H1 (cell line): ENCODE measurements around the gene TRNAU1AP. TPM values are rescaled to one million over a fixed set of nuclear protein-coding genes. Genes with fewer than 3 reads are reported as not detected.

ENCODE experiments used
- CTCF ChIA-PET: fragments of 300-600 bp; sonication (Branson Sonifier 250); formaldehyde crosslinking; loops from one replicate; lab custom pipeline; 2021; ENCODE audit not compliant: partially characterized antibody; lab: Charles Lee
- POLR2A ChIA-PET: fragments of 300-600 bp; sonication (Branson Sonifier 250); formaldehyde crosslinking; loops from one replicate; lab custom pipeline; 2021; ENCODE audit warnings: inconsistent platforms; ENCODE audit not compliant: partially characterized antibody; lab: Charles Lee
- DNase-seq, 2 experiments: peaks; one replicate each; pipeline versions ENCODE4 v3.0.0 to v3.0.0-alpha.2; 2010 to 2022; ENCODE audit warnings: low spot score in 2 of 2, low read depth in 1 of 2, mixed read lengths in 1 of 2
- FAIRE-seq: peaks from 2 replicates; lab custom pipeline; 2011; peaks lifted over from hg19 to GRCh38; lab: Jason Lieb, UNC
- H2AFZ ChIP-seq: 2 replicates; pipeline ENCODE4 v1.8.1; 2012; ENCODE audit warnings: low read length, inconsistent platforms
- H2AK5ac ChIP-seq: 2 replicates; pipeline ENCODE4 v1.6.1; 2013; ENCODE audit warnings: low read depth, low read length
- H2BK120ac ChIP-seq: replicated peaks from 2 replicates; pipeline ENCODE3; 2013; ENCODE audit warnings: low read depth, low read length, inconsistent platforms
- H2BK12ac ChIP-seq: 2 replicates; pipeline ENCODE4 v1.6.1; 2013; ENCODE audit warnings: low read depth, low read length
- H2BK15ac ChIP-seq: 2 replicates; pipeline ENCODE4 v1.6.1; 2013; ENCODE audit warnings: low read length
- H2BK20ac ChIP-seq: 2 replicates; pipeline ENCODE4 v1.6.1; 2013; ENCODE audit warnings: low read length
- H2BK5ac ChIP-seq: 2 replicates; pipeline ENCODE4 v1.6.1; 2013; ENCODE audit warnings: low read depth, low read length
- H3K14ac ChIP-seq: 2 replicates; pipeline ENCODE4 v1.6.1; 2013; ENCODE audit warnings: inconsistent platforms; ENCODE audit not compliant: insufficient read length
- H3K18ac ChIP-seq: 2 replicates; pipeline ENCODE4 v1.6.1; 2013; ENCODE audit warnings: low read length; ENCODE audit errors: extremely low read depth
- H3K23ac ChIP-seq: 2 replicates; pipeline ENCODE4 v1.6.1; 2013; ENCODE audit warnings: inconsistent platforms; ENCODE audit not compliant: insufficient read length
- H3K23me2 ChIP-seq: 2 replicates; pipeline ENCODE4 v1.6.1; 2013; ENCODE audit warnings: low read depth, low read length
- H3K27ac ChIP-seq: 2 replicates; pipeline ENCODE4 v1.6.1; 2011; ENCODE audit warnings: low read depth, low read length, inconsistent platforms
- H3K27me3 ChIP-seq, 4 experiments: replicated peaks in 1 of 4; 1 replicate in 1 of 4; 2 replicates in 3 of 4; pipeline versions ENCODE4 v1.6.1 to v1.8.1; 2011 to 2013; ENCODE audit warnings: low read length in 3 of 4, mild to moderate bottlenecking in 3 of 4, inconsistent platforms in 2 of 4, mixed read lengths in 2 of 4, moderate library complexity in 1 of 4; ENCODE audit not compliant: control insufficient read depth in 3 of 4, insufficient read depth in 3 of 4; ENCODE audit errors: extremely low read depth in 1 of 4
- H3K36me3 ChIP-seq, 4 experiments: 2 replicates each; pipeline versions ENCODE4 v1.6.1 to v1.8.1; 2011 to 2013; ENCODE audit warnings: mild to moderate bottlenecking in 4 of 4, low read length in 3 of 4, moderate library complexity in 2 of 4, control low read depth in 1 of 4, inconsistent platforms in 1 of 4; ENCODE audit not compliant: insufficient read depth in 4 of 4, control insufficient read depth in 2 of 4
- H3K4ac ChIP-seq: replicated peaks from 2 replicates; pipeline ENCODE3; 2013; ENCODE audit warnings: low read length, low read depth, mixed read lengths, inconsistent platforms; ENCODE audit not compliant: insufficient read length
- H3K4me1 ChIP-seq, 4 experiments: replicated peaks in 1 of 4; 1 replicate in 1 of 4; 2 replicates in 3 of 4; pipeline versions ENCODE4 v1.6.1 to v1.8.1; 2011 to 2013; ENCODE audit warnings: low read length in 3 of 4, inconsistent platforms in 2 of 4, mixed read lengths in 1 of 4; ENCODE audit not compliant: insufficient read depth in 4 of 4, control insufficient read depth in 3 of 4
- H3K4me2 ChIP-seq, 2 experiments: 2 replicates each; pipeline versions ENCODE4 v1.6.1 to v1.8.1; 2011 to 2013; ENCODE audit warnings: low read depth in 2 of 2, low read length in 2 of 2, control low read depth in 1 of 2, inconsistent platforms in 1 of 2, mild to moderate bottlenecking in 1 of 2; ENCODE audit not compliant: insufficient read depth in 1 of 2
- H3K4me3 ChIP-seq, 4 experiments: fragments of 200-600, 300-600 bp in 1 of 4; sonication (generic), shearing (Covaris generic), sonication (Bioruptor Twin) in 1 of 4; 2 replicates each; pipeline versions ENCODE4 v1.5.1 to v1.8.1; 2011 to 2016; ENCODE audit warnings: low read length in 4 of 4, low read depth in 3 of 4, control low read depth in 2 of 4, inconsistent platforms in 2 of 4, mild to moderate bottlenecking in 2 of 4, mixed read lengths in 1 of 4, moderate library complexity in 1 of 4; ENCODE audit not compliant: insufficient read depth in 2 of 4; ENCODE audit errors: extremely low read depth in 1 of 4
- H3K56ac ChIP-seq: replicated peaks from 2 replicates; pipeline ENCODE3; 2013; ENCODE audit warnings: low read depth, mild to moderate bottlenecking, mixed read lengths, low read length, inconsistent platforms; ENCODE audit not compliant: insufficient read length
- H3K79me1 ChIP-seq: 2 replicates; pipeline ENCODE4 v1.6.1; 2013; ENCODE audit warnings: low read depth, low read length, control low read depth
- H3K79me2 ChIP-seq, 2 experiments: 2 replicates each; pipeline versions ENCODE4 v1.6.1 to v1.8.1; 2012 to 2013; ENCODE audit warnings: low read length in 2 of 2, mild to moderate bottlenecking in 2 of 2, inconsistent platforms in 1 of 2; ENCODE audit not compliant: insufficient read depth in 2 of 2, control insufficient read depth in 1 of 2
- H3K9ac ChIP-seq, 4 experiments: replicated peaks in 1 of 4; 1 replicate in 1 of 4; 2 replicates in 3 of 4; pipeline versions ENCODE4 v1.6.1 to v1.8.1; 2011 to 2013; ENCODE audit warnings: low read depth in 3 of 4, low read length in 3 of 4, control low read depth in 2 of 4, mild to moderate bottlenecking in 2 of 4, moderate library complexity in 2 of 4, inconsistent platforms in 1 of 4; ENCODE audit errors: extremely low read depth in 1 of 4
- H3K9me3 ChIP-seq, 2 experiments: 2 replicates each; pipeline versions ENCODE4 v1.6.1 to v1.8.1; 2012 to 2013; ENCODE audit warnings: mild to moderate bottlenecking in 2 of 2, moderate library complexity in 2 of 2, control low read depth in 1 of 2, inconsistent platforms in 1 of 2, low read depth in 1 of 2, low read length in 1 of 2, mixed read lengths in 1 of 2; ENCODE audit not compliant: insufficient read depth in 2 of 2
- H4K20me1 ChIP-seq, 2 experiments: replicated peaks in 1 of 2; 2 replicates each; pipeline versions ENCODE3 to v1.8.1; 2011 to 2013; ENCODE audit warnings: inconsistent platforms in 2 of 2, low read length in 2 of 2, mild to moderate bottlenecking in 1 of 2; ENCODE audit not compliant: insufficient read depth in 2 of 2, control insufficient read depth in 1 of 2
- H4K5ac ChIP-seq: 2 replicates; pipeline ENCODE4 v1.6.1; 2013; ENCODE audit warnings: low read length, low read depth, mixed read lengths, inconsistent platforms; ENCODE audit not compliant: insufficient read length
- H4K8ac ChIP-seq: 2 replicates; pipeline ENCODE4 v1.8.0; 2013; ENCODE audit warnings: mild to moderate bottlenecking, moderate library complexity, low read length, inconsistent platforms; ENCODE audit not compliant: insufficient read depth; ENCODE audit errors: extremely low read depth
- H4K91ac ChIP-seq: replicated peaks from 2 replicates; pipeline ENCODE3; 2013; ENCODE audit warnings: low read length, mixed read lengths, inconsistent platforms; ENCODE audit not compliant: insufficient read length
- CEBPB ChIP-seq: IDR thresholded peaks from 2 replicates; pipeline ENCODE4 v1.6.1; 2012; ENCODE audit warnings: low read depth, low read length
- GTF2F1 ChIP-seq: IDR thresholded peaks from 2 replicates; pipeline ENCODE4 v1.6.1; 2012; ENCODE audit warnings: low read depth, low read length, improper control_type of control experiment, borderline replicate concordance
- KDM1A ChIP-seq: fragments of 200-600, 300-600 bp; sonication (generic); IDR thresholded peaks from 2 replicates; pipeline ENCODE4 v1.7.1; 2016; ENCODE audit warnings: mild to moderate bottlenecking, low read length, borderline replicate concordance
- SIX5 ChIP-seq: IDR thresholded peaks from 2 replicates; pipeline ENCODE4 v1.6.1; 2011; ENCODE audit warnings: mild to moderate bottlenecking, low read depth, low read length
- SUZ12 ChIP-seq: fragments of 200-600 bp; sonication (generic); IDR thresholded peaks from 2 replicates; pipeline ENCODE4 v1.6.1; 2012; ENCODE audit warnings: mild to moderate bottlenecking, inconsistent platforms, low read length, moderate library complexity, mixed read lengths
- TCF12 ChIP-seq: IDR thresholded peaks from 2 replicates; pipeline ENCODE4 v1.6.1; 2011; ENCODE audit warnings: low read depth, mild to moderate bottlenecking, low read length
- WGBS, 2 experiments: shearing (Covaris generic) in 1 of 2; methylation state at CpG; one replicate each; pipeline versions ENCODE4 v1.1.6 to v1.1.7; 2013 to 2015; ENCODE audit warnings: low lambda C conversion rate in 2 of 2, mixed read lengths in 2 of 2, inconsistent platforms in 1 of 2, low coverage in 1 of 2, missing lambda C conversion rate in 1 of 2; ENCODE audit not compliant: insufficient replicate concordance in 2 of 2, insufficient coverage in 1 of 2, insufficient read length in 1 of 2; ENCODE audit errors: extremely low coverage in 1 of 2, missing lambda C conversion rate in 1 of 2; 5-methylcytosine and 5-hydroxymethylcytosine counted together
- polyA plus RNA-seq, 7 experiments: library from polyadenylated mRNA; depleted of rRNA in 3 of 7; stranded (reverse) in 5 of 7; unstranded in 2 of 7; fragments of >200 nt in 5 of 7; fragments of 200-250 nt in 2 of 7; gene quantifications; 1 replicate in 5 of 7; 2 replicates in 1 of 7; 4 replicates in 1 of 7; pipeline versions ENCODE4 v1.2.1 to v1.2.3, GENCODE V29; 2011 to 2013; ENCODE audit warnings: missing spikeins in 2 of 7, mixed read lengths in 2 of 7
- total RNA-seq: library from RNA; stranded (reverse); fragmentation: NEBNext Ultra II Directional; extraction: Animal tissue kit (Norgen Biotek cat#: 25700); gene quantifications from 2 replicates; pipeline ENCODE4 v1.2.1, GENCODE V29; 2021

TRNAU1AP gene
- total and polyA plus RNA-seq, 2 of the 8 experiments (the other 6 are each of a cell fraction or from before 2014, with no cell fraction given) = 35.2 to 37.1 TPM

- Histone ChIP-seq H2AK5ac (no peak overlapping the region), H4K20me1 (peaks cover 0 to 1% of the 10 kb centered on the region in 2 experiments), H4K91ac (no peak overlapping the region), H3K27me3 (no peaks in the 10 kb centered on the region), H2BK12ac (no peak overlapping the region), H3K36me3 (peaks cover 8 to 45% (median 28%) of the 10 kb centered on the region in 4 experiments; a peak in 6 of 8 replicates), H3K23ac (no peak overlapping the region), H2BK20ac (no peak overlapping the region), H3K4me3 (no peak overlapping the region), H2AFZ (no peak overlapping the region), H3K4me1 (no peaks in the 10 kb centered on the region), H2BK120ac (no peak overlapping the region), H3K4ac (no peak overlapping the region), H2BK5ac (no peak overlapping the region), H4K8ac (no peak overlapping the region; the same call in 1 of the 2 replicates), H3K4me2 (no peak overlapping the region), H3K56ac (no peak overlapping the region), H3K79me1 (no peaks in the 10 kb centered on the region), H2BK15ac (no peak overlapping the region), H3K23me2 (no peaks in the 10 kb centered on the region), H3K9ac (no peak overlapping the region), H3K18ac (no peak overlapping the region), H4K5ac (no peak overlapping the region), H3K14ac (no peak overlapping the region), H3K27ac (no peak overlapping the region), H3K79me2 (no peaks in the 10 kb centered on the region), H3K9me3 (no peaks in the 10 kb centered on the region)
- CTCF ChIA-PET = no interaction called here
- no peak for DNase-seq
- no peak for FAIRE-seq
- no peak for TF ChIP-seq GTF2F1
- no peak for TF ChIP-seq SIX5
- TF ChIP-seq SUZ12 = no peak
- no peak for TF ChIP-seq TCF12
- no peak for TF ChIP-seq KDM1A
- TF ChIP-seq CEBPB = no peak
- POLR2A ChIA-PET = interaction anchor here (0.9 to 29.3 kb wide), 5 partner anchors 4 to 52 kb away, joined by 3 to 660 read pairs (median 552); partner anchors contain the start of genes RCC1 and TRNAU1AP
- whole genome bisulfite sequencing, 2 experiments = 95% methylated on average over 4 of the region's 4 CpGs; no CpG with 5 or more reads in 1 of the 2 experiments
Observed at GRCh38 chr1:28571911-28572310, 19.0 kb downstream of the TRNAU1AP start.
